ENCODE measurements around the gene ZKSCAN1.

Gene ZKSCAN1

DNA sequence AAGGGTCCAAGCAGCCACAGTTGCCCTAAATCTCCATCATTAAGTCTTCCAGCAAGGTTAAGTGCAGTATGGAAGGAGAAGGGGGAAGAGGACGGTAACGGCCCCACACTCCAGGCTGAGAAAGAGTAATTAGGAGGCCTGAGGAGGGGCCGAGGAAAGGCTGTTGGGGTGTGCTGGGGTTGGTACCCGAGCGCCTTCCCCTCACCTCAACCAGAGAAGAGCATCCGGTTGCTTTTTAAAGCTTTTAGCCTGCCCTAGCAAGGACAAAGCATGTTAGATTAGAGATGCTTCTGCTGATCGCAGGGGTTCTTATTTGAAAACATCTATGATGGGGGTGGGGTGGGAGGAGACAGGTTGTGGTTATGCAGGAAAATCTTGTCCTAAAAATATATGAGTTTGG lies 25.2 kb downstream of the ZKSCAN1 start:
- TF ChIP-seq YY1 (IDR thresholded peaks at IDR 0.05; ENCODE audit: insufficient read depth, insufficient read length) (no peak), ZNF274 (IDR thresholded peaks at IDR 0.05; ENCODE audit: low read depth, low read length) (no peak), SUZ12 (IDR thresholded peaks at IDR 0.05; ENCODE audit: extremely low read depth, insufficient read depth, insufficient read length) (no peak)
- Histone ChIP-seq H3K9ac (ENCODE audit: insufficient read length, low read depth) (no peak overlapping the region), H3K36me3 (ENCODE audit: insufficient read depth, insufficient read length, low read length) (peaks cover 22% of the 10 kb centered on the region), H3K4me1 (ENCODE audit: insufficient read depth, insufficient read length) (no peaks in the 10 kb centered on the region), H3K27me3 (ENCODE audit: insufficient read depth, insufficient read length) (no peaks in the 10 kb centered on the region), H3K9me3 (ENCODE audit: insufficient read depth, low read length) (no peaks in the 10 kb centered on the region), H3K4me3 (ENCODE audit: insufficient read length, low read depth) (no peak overlapping the region)
- no peak for DNase-seq (ENCODE audit: low read depth, low spot score)

GRCh38 chr7:100044718-100045117 lies 29.3 kb downstream of the ZKSCAN1 start:
- H3K9ac ChIP-seq (ENCODE audit: insufficient read length, low read depth), result no peak overlapping the region
- H3K27me3 ChIP-seq (ENCODE audit: insufficient read depth, insufficient read length), result no peaks in the 10 kb centered on the region
- H3K36me3 ChIP-seq (ENCODE audit: insufficient read depth, insufficient read length, low read length), result no peaks in the 10 kb centered on the region
- no peak for DNase-seq (ENCODE audit: low read depth, low spot score)
- TF ChIP-seq ZNF274 (IDR thresholded peaks at IDR 0.05; ENCODE audit: low read depth, low read length) (no peak), YY1 (IDR thresholded peaks at IDR 0.05; ENCODE audit: insufficient read depth, insufficient read length) (no peak), SUZ12 (IDR thresholded peaks at IDR 0.05; ENCODE audit: extremely low read depth, insufficient read depth, insufficient read length) (no peak)
- H3K4me3 ChIP-seq (ENCODE audit: insufficient read length, low read depth), result no peak overlapping the region
- peaks cover 2% of the 10 kb centered on the region for H3K4me1 ChIP-seq (ENCODE audit: insufficient read depth, insufficient read length)
- H3K9me3 ChIP-seq (ENCODE audit: insufficient read depth, low read length), result no peaks in the 10 kb centered on the region

DNA sequence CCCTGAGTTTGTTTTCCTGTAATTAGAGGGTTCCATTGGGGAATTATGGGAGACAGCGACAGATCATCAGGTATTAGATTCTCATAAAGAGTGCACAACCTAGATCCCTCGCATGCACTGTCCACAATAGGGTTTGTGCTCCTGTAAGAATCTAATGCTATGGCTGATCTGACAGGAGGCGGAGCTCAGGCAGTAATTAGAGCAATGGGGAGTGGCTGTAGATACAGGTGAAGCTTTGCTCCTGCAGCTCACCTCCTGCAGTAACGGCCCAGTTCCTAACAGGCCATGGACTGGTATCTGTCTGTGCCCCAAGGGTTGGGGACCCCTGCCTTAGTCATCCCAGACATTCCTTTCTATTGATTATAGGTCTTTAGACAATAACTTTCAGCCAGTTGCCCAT lies 33.3 kb downstream of the ZKSCAN1 start:
- Histone ChIP-seq H3K4me3 (ENCODE audit: insufficient read length, low read depth) (no peak overlapping the region), H3K4me1 (ENCODE audit: insufficient read depth, insufficient read length) (peaks cover 2% of the 10 kb centered on the region), H3K9ac (ENCODE audit: insufficient read length, low read depth) (no peak overlapping the region), H3K9me3 (ENCODE audit: insufficient read depth, low read length) (no peaks in the 10 kb centered on the region), H3K36me3 (ENCODE audit: insufficient read depth, insufficient read length, low read length) (peaks cover 12% of the 10 kb centered on the region), H3K27me3 (ENCODE audit: insufficient read depth, insufficient read length) (no peaks in the 10 kb centered on the region)
- no peak for DNase-seq (ENCODE audit: low read depth, low spot score)
- no peak for TF ChIP-seq ZNF274 (IDR thresholded peaks at IDR 0.05; ENCODE audit: low read depth, low read length)
- TF ChIP-seq SUZ12 (IDR thresholded peaks at IDR 0.05; ENCODE audit: extremely low read depth, insufficient read depth, insufficient read length), result no peak

- no peak for TF ChIP-seq SUZ12 (IDR thresholded peaks at IDR 0.05; ENCODE audit: extremely low read depth, insufficient read depth, insufficient read length)
- no peak for TF ChIP-seq YY1 (IDR thresholded peaks at IDR 0.05; ENCODE audit: insufficient read depth, insufficient read length)
- TF ChIP-seq ZNF274 (IDR thresholded peaks at IDR 0.05; ENCODE audit: low read depth, low read length), result no peak
- Histone ChIP-seq H3K4me3 (ENCODE audit: insufficient read length, low read depth) (peak within 1 kb of the TSS; percentile 89), H3K27me3 (ENCODE audit: insufficient read depth, insufficient read length) (no peaks in the 10 kb centered on the region), H3K9me3 (ENCODE audit: insufficient read depth, low read length) (no peaks in the 10 kb centered on the region), H3K9ac (ENCODE audit: insufficient read length, low read depth) (peak within 1 kb of the TSS; percentile 90), H3K36me3 (ENCODE audit: insufficient read depth, insufficient read length, low read length) (peaks cover 12% of the 10 kb centered on the region), H3K4me1 (ENCODE audit: insufficient read depth, insufficient read length) (peaks cover 2% of the 10 kb centered on the region)
- peak; percentile 77 for DNase-seq (ENCODE audit: low read depth, low spot score)
Measured at GRCh38 chr7:100049441-100050291, 34.3 kb downstream of the ZKSCAN1 start, which contains the start of gene ZSCAN21. ZSCAN21 (plus strand) TSS chr7:100049774; CDS start chr7:100057007, 7,233 bp downstream.

DNA sequence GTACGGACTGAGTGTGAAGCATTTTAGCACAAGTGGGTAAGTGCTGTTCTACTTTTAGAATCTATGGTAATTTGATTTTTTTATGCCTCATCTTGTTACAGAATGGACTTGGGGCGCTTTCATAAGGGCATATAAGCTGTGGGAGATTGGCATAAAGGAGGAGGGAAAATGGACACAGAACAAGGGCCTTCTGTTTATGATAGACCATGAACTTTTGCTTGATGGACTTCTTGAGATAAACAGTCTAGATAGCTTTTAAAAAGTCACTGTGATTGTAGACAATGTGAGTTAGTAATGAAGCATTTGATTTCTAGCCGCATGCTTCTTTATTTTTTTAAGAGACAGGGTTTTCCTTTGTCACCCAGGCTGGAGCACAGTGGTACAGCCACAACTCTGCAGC lies 36.2 kb downstream of the ZKSCAN1 start:
- Histone ChIP-seq H3K4me3 (ENCODE audit: insufficient read length, low read depth) (no peak overlapping the region), H3K9ac (ENCODE audit: insufficient read length, low read depth) (no peak overlapping the region), H3K27me3 (ENCODE audit: insufficient read depth, insufficient read length) (no peaks in the 10 kb centered on the region), H3K36me3 (ENCODE audit: insufficient read depth, insufficient read length, low read length) (peaks cover 12% of the 10 kb centered on the region), H3K4me1 (ENCODE audit: insufficient read depth, insufficient read length) (peaks cover 2% of the 10 kb centered on the region), H3K9me3 (ENCODE audit: insufficient read depth, low read length) (no peaks in the 10 kb centered on the region)
- TF ChIP-seq YY1 (IDR thresholded peaks at IDR 0.05; ENCODE audit: insufficient read depth, insufficient read length) (no peak), SUZ12 (IDR thresholded peaks at IDR 0.05; ENCODE audit: extremely low read depth, insufficient read depth, insufficient read length) (no peak), ZNF274 (IDR thresholded peaks at IDR 0.05; ENCODE audit: low read depth, low read length) (no peak)
- no peak for DNase-seq (ENCODE audit: low read depth, low spot score)

DNA sequence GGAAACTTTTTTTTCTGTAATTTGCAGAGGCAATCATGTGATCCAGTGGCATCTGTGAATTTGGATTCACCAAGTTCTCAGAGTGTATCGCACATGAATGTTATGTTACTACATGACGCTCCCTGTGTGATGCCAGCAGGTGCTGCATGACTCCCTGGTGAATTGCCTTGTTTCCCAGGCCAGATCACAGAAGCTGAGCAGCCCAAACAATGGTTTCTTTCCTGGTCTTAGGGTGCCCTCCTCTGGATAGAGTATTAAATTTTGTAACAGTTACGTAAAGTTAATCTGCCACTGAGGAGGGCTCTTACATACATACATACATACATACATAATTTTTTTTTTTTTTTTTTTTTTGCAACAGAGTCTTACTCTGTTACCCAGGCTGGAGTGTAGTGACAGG lies 37.8 kb downstream of the ZKSCAN1 start:
- TF ChIP-seq ZNF274 (IDR thresholded peaks at IDR 0.05; ENCODE audit: low read depth, low read length) (no peak), YY1 (IDR thresholded peaks at IDR 0.05; ENCODE audit: insufficient read depth, insufficient read length) (no peak)
- Histone ChIP-seq H3K27me3 (ENCODE audit: insufficient read depth, insufficient read length) (no peaks in the 10 kb centered on the region), H3K4me1 (ENCODE audit: insufficient read depth, insufficient read length) (peaks cover 2% of the 10 kb centered on the region), H3K36me3 (ENCODE audit: insufficient read depth, insufficient read length, low read length) (peaks cover 26% of the 10 kb centered on the region), H3K4me3 (ENCODE audit: insufficient read length, low read depth) (no peak overlapping the region), H3K9ac (ENCODE audit: insufficient read length, low read depth) (no peak overlapping the region), H3K9me3 (ENCODE audit: insufficient read depth, low read length) (no peaks in the 10 kb centered on the region)
- DNase-seq (ENCODE audit: low read depth, low spot score), result no peak

DNA sequence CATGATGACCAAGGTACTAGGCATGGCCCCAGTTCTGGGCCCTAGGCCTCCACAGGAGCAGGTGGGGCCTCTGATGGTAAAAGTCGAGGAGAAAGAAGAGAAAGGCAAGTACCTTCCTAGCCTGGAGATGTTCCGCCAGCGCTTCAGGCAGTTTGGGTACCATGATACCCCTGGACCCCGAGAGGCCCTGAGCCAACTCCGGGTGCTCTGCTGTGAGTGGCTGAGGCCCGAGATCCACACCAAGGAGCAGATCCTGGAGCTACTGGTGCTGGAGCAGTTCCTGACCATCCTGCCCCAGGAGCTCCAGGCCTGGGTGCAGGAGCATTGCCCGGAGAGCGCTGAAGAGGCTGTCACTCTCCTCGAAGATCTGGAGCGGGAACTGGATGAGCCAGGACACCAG lies 41.6 kb downstream of the ZKSCAN1 start:
- Histone ChIP-seq H3K9me3 (ENCODE audit: insufficient read depth, low read length) (no peaks in the 10 kb centered on the region), H3K9ac (ENCODE audit: insufficient read length, low read depth) (no peak overlapping the region), H3K4me3 (ENCODE audit: insufficient read length, low read depth) (no peak overlapping the region), H3K36me3 (ENCODE audit: insufficient read depth, insufficient read length, low read length) (peaks cover 43% of the 10 kb centered on the region), H3K4me1 (ENCODE audit: insufficient read depth, insufficient read length) (no peaks in the 10 kb centered on the region), H3K27me3 (ENCODE audit: insufficient read depth, insufficient read length) (no peaks in the 10 kb centered on the region)
- no peak for TF ChIP-seq YY1 (IDR thresholded peaks at IDR 0.05; ENCODE audit: insufficient read depth, insufficient read length)
- no peak for TF ChIP-seq ZNF274 (IDR thresholded peaks at IDR 0.05; ENCODE audit: low read depth, low read length)
- TF ChIP-seq SUZ12 (IDR thresholded peaks at IDR 0.05; ENCODE audit: extremely low read depth, insufficient read depth, insufficient read length), result no peak
- no peak for DNase-seq (ENCODE audit: low read depth, low spot score)
